SHP77 treated with DMSO at 0.1 percent for 48 hours (cell line): ENCODE measurements around the gene NAA15.
"Not testable (repeated sequence)": the region's sequence is repeated elsewhere in the genome, so short reads cannot be mapped to it uniquely, and the experiment has no call there.

Experiments
- DNase-seq: peaks from one replicate; lab custom pipeline; 2025; lab: John Stamatoyannopoulos, UW

Gene NAA15

GRCh38 chr4:139367421-139368090, 66.3 kb downstream of the NAA15 start:
- no peak for DNase-seq

- DNase-seq: peak; percentile 52
Measured at GRCh38 chr4:139368998-139369397, 67.7 kb downstream of the NAA15 start.

- DNase-seq: no peak
Measured at GRCh38 chr4:139374251-139374650, 72.9 kb downstream of the NAA15 start.

- no peak for DNase-seq
Measured at GRCh38 chr4:139386421-139386820, 85.1 kb downstream of the NAA15 start.

- DNase-seq: no peak
Measured at GRCh38 chr4:139389102-139389501, 87.8 kb downstream of the NAA15 start.

GRCh38 chr4:139389991-139390390, 88.7 kb downstream of the NAA15 start:
- DNase-seq: no peak

GRCh38 chr4:139391731-139392130, 90.4 kb downstream of the NAA15 start:
- no peak for DNase-seq

GRCh38 chr4:139392797-139393196, 91.5 kb downstream of the NAA15 start:
- no peak for DNase-seq

- DNase-seq: no peak
Measured at GRCh38 chr4:139401368-139401767, 100.1 kb downstream of the NAA15 start.

GRCh38 chr4:139402436-139402835, 101.1 kb downstream of the NAA15 start:
- no peak for DNase-seq

- DNase-seq: no peak
Measured at GRCh38 chr4:139403462-139403861, 102.2 kb downstream of the NAA15 start.

- no peak for DNase-seq
Measured at GRCh38 chr4:139410312-139410711, 109.0 kb downstream of the NAA15 start.

- not testable (repeated sequence) for DNase-seq
Measured at GRCh38 chr4:139414671-139415210, 113.4 kb downstream of the NAA15 start.

GRCh38 chr4:139416073-139416673, 114.9 kb downstream of the NAA15 start:
- peak; percentile 2 for DNase-seq

- no peak for DNase-seq
Measured at GRCh38 chr4:139419388-139419914, 118.1 kb downstream of the NAA15 start.

GRCh38 chr4:139420652-139421051, 119.3 kb downstream of the NAA15 start:
- DNase-seq: no peak

GRCh38 chr4:139436122-139436521, 134.8 kb downstream of the NAA15 start:
- DNase-seq: no peak

- no peak for DNase-seq
Measured at GRCh38 chr4:139438141-139438540, 136.8 kb downstream of the NAA15 start.

GRCh38 chr4:139441029-139441428, 139.7 kb downstream of the NAA15 start:
- no peak for DNase-seq

- DNase-seq: no peak
Measured at GRCh38 chr4:139443661-139444060, 142.4 kb downstream of the NAA15 start.

- DNase-seq: not testable (repeated sequence)
Measured at GRCh38 chr4:139444881-139445280, 143.6 kb downstream of the NAA15 start.

- not testable (repeated sequence) for DNase-seq
Measured at GRCh38 chr4:139447078-139447477, 145.8 kb downstream of the NAA15 start.

GRCh38 chr4:139450586-139450985, 149.3 kb downstream of the NAA15 start:
- DNase-seq: no peak
